ENCODE results near the gene MLLT10. TPM values are rescaled to one million over a fixed set of nuclear protein-coding genes. Genes with fewer than 3 reads are reported as not detected.

MLLT10 gene
- total RNA-seq, 6 donors from 2014 or later = 40.1 to 63.9 (median 53.9) TPM

GRCh38 chr10:21509341-21510240 lies 24.4 kb upstream of the MLLT10 start:
- WGBS, 2 donors = 84 to 89% methylated on average over 37 to 58 of the region's 58 CpGs
- Histone ChIP-seq H3K36me3 (no peaks in the 10 kb centered on the region), H3K27me3 (peaks cover 0 to 2% (median 0%) of the 10 kb centered on the region in 4 donors), H3K27ac (peak overlapping the region in 1 of 4 donors; percentile 49), H3K4me3 (peak overlapping the region in 3 of 4 donors; percentile 33 to 48 (median 47)), H3K4me1 (peaks cover 0 to 14% (median 2%) of the 10 kb centered on the region in 4 donors), H3K9me3 (no peaks in the 10 kb centered on the region)
- peak in 1 of 2 donors; percentile 36 for ATAC-seq (ENCODE audit: low FRiP score in 2 of 2)
- DNase-seq = peak in 1 of 2 donors; percentile 82
- TF ChIP-seq EP300 (IDR thresholded peaks at IDR 0.05) (no peak), POLR2A (IDR thresholded peaks at IDR 0.05) (no peak), POLR2AphosphoS5 (IDR thresholded peaks at IDR 0.05) (no peak)
- TF ChIP-seq, protein P1, sequence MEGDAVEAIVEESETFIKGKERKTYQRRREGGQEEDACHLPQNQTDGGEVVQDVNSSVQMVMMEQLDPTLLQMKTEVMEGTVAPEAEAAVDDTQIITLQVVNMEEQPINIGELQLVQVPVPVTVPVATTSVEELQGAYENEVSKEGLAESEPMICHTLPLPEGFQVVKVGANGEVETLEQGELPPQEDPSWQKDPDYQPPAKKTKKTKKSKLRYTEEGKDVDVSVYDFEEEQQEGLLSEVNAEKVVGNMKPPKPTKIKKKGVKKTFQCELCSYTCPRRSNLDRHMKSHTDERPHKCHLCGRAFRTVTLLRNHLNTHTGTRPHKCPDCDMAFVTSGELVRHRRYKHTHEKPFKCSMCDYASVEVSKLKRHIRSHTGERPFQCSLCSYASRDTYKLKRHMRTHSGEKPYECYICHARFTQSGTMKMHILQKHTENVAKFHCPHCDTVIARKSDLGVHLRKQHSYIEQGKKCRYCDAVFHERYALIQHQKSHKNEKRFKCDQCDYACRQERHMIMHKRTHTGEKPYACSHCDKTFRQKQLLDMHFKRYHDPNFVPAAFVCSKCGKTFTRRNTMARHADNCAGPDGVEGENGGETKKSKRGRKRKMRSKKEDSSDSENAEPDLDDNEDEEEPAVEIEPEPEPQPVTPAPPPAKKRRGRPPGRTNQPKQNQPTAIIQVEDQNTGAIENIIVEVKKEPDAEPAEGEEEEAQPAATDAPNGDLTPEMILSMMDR (IDR thresholded peaks at IDR 0.05) = no peak

- peak overlapping the region in 1 of 4 donors; percentile 49 for H3K27ac ChIP-seq
Observed at GRCh38 chr10:21510241-21511094, 23.6 kb upstream of the MLLT10 start.

DNA sequence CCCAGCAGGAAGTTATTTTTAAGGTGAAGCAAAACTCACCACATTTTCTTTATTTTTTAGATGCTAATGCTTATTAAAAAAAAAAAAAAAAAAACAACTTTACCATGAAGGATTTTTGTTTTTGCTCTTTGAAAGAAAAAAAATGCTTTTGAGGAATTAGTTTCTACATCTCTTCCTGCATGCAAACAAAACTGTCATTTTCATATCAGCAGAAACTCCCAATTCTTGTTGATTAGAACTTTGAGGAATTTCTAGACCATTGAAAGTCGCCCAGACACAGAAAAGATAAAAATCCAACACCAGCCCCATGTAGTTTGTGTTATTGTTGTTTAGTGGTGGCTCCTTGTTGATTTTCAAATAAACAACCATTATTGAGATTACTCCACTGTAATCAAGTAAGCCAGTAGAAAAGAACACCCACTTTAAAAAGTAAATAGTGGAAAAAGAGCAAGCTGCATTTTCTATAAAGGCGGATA lies 22.9 kb upstream of the MLLT10 start:
- no peak overlapping the region for H3K27ac ChIP-seq
- ATAC-seq (ENCODE audit: low FRiP score in 2 of 2) = no peak

More at GRCh38 chr10:21510241-21511094, 23.6 kb upstream of the MLLT10 start:
- TF ChIP-seq POLR2A (IDR thresholded peaks at IDR 0.05) = no peak
- TF ChIP-seq, protein P1 (IDR thresholded peaks at IDR 0.05) = no peak
- TF ChIP-seq EP300 (IDR thresholded peaks at IDR 0.05) = no peak
- TF ChIP-seq POLR2AphosphoS5 (IDR thresholded peaks at IDR 0.05) = no peak
- ATAC-seq (ENCODE audit: low FRiP score in 2 of 2) = peak in 1 of 2 donors; percentile 38
- H3K4me1 ChIP-seq = peaks cover 0 to 18% (median 3%) of the 10 kb centered on the region in 4 donors
- H3K36me3 ChIP-seq = no peaks in the 10 kb centered on the region
- no peaks in the 10 kb centered on the region for H3K9me3 ChIP-seq
- DNase-seq = peak in 1 of 2 donors; percentile 83
- H3K27me3 ChIP-seq = peaks cover 0 to 2% (median 0%) of the 10 kb centered on the region in 4 donors
- WGBS, 2 donors = 35 to 46% methylated on average over 16 to 31 of the region's 39 CpGs
- H3K4me3 ChIP-seq = peak overlapping the region in 3 of 4 donors; percentile 33 to 48 (median 47)

GRCh38 chr10:21511946-21512572 lies 22.0 kb upstream of the MLLT10 start:
- Histone ChIP-seq H3K27ac (no peak overlapping the region), H3K9me3 (no peaks in the 10 kb centered on the region), H3K4me3 (no peak overlapping the region), H3K27me3 (peaks cover 0 to 10% (median 3%) of the 10 kb centered on the region in 4 donors), H3K36me3 (no peaks in the 10 kb centered on the region), H3K4me1 (peaks cover 5 to 30% (median 13%) of the 10 kb centered on the region in 4 donors)
- ATAC-seq (ENCODE audit: low FRiP score in 2 of 2) = no peak
- no peak for DNase-seq
- TF ChIP-seq POLR2AphosphoS5 (IDR thresholded peaks at IDR 0.05) = no peak
- no peak for TF ChIP-seq POLR2A (IDR thresholded peaks at IDR 0.05)
- no peak for TF ChIP-seq EP300 (IDR thresholded peaks at IDR 0.05)
- TF ChIP-seq, protein P1 (IDR thresholded peaks at IDR 0.05) = no peak
- 90 to 93% methylated on average over 3 of the region's 3 CpGs for WGBS, 2 donors

More for the DNA sequence above, 22.9 kb upstream of the MLLT10 start:
- Histone ChIP-seq H3K4me1 (peaks cover 4 to 25% (median 9%) of the 10 kb centered on the region in 4 donors), H3K36me3 (no peaks in the 10 kb centered on the region), H3K4me3 (no peak overlapping the region), H3K27me3 (peaks cover 0 to 6% (median 3%) of the 10 kb centered on the region in 4 donors), H3K9me3 (no peaks in the 10 kb centered on the region)
- no peak for DNase-seq
- 83 to 95% methylated on average over 2 of the region's 2 CpGs for WGBS, 2 donors
- no peak for TF ChIP-seq POLR2AphosphoS5 (IDR thresholded peaks at IDR 0.05)
- no peak for TF ChIP-seq POLR2A (IDR thresholded peaks at IDR 0.05)
- TF ChIP-seq, protein P1 (IDR thresholded peaks at IDR 0.05) = no peak
- no peak for TF ChIP-seq EP300 (IDR thresholded peaks at IDR 0.05)
